ENCODE data around the gene RELN. TPM values are rescaled to one million over a fixed set of nuclear protein-coding genes. Genes with fewer than 3 reads are reported as not detected.

RELN gene
- total and polyA plus RNA-seq, 8 donors = 3.6 to 20.1 (median 15.3) TPM

GRCh38 chr7:103425177-103425576, 564.3 kb downstream of the RELN start:
- Histone ChIP-seq H3K4me3 (no peak overlapping the region), H3K27me3 (no peaks in the 10 kb centered on the region), H3K27ac (no peak overlapping the region), H3K36me3 (no peaks in the 10 kb centered on the region), H3K4me1 (no peaks in the 10 kb centered on the region), H3K9me3 (no peaks in the 10 kb centered on the region)
- ATAC-seq (no peak), DNase-seq (no peak)
- intact Hi-C loops (cut with DNase I) = no loop called here
- TF ChIP-seq, protein P1, sequence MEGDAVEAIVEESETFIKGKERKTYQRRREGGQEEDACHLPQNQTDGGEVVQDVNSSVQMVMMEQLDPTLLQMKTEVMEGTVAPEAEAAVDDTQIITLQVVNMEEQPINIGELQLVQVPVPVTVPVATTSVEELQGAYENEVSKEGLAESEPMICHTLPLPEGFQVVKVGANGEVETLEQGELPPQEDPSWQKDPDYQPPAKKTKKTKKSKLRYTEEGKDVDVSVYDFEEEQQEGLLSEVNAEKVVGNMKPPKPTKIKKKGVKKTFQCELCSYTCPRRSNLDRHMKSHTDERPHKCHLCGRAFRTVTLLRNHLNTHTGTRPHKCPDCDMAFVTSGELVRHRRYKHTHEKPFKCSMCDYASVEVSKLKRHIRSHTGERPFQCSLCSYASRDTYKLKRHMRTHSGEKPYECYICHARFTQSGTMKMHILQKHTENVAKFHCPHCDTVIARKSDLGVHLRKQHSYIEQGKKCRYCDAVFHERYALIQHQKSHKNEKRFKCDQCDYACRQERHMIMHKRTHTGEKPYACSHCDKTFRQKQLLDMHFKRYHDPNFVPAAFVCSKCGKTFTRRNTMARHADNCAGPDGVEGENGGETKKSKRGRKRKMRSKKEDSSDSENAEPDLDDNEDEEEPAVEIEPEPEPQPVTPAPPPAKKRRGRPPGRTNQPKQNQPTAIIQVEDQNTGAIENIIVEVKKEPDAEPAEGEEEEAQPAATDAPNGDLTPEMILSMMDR (IDR thresholded peaks at IDR 0.05) = no peak

- intact Hi-C loops (cut with DNase I) = no loop called here
- H3K4me1 ChIP-seq = no peaks in the 10 kb centered on the region
- no peaks in the 10 kb centered on the region for H3K36me3 ChIP-seq
- H3K9me3 ChIP-seq = no peaks in the 10 kb centered on the region
- H3K27me3 ChIP-seq = no peaks in the 10 kb centered on the region
- H3K27ac ChIP-seq = no peak overlapping the region
- ATAC-seq (no peak), DNase-seq (no peak)
- TF ChIP-seq, protein P1 (IDR thresholded peaks at IDR 0.05) = no peak
- H3K4me3 ChIP-seq = no peak overlapping the region
Measured at GRCh38 chr7:103423467-103424179, 565.8 kb downstream of the RELN start.

Other genes with a start within 250 kb of the RELN start
- 10 to 100 TPM; 14.4 to 19.2 TPM for gene ORC5, start 218.4 kb upstream of the RELN start, total RNA-seq
- 10 to 100 TPM; 23.5 to 29.4 (median 25.7) TPM for gene ORC5, start 218.4 kb upstream of the RELN start, polyA plus RNA-seq (ENCODE audit: insufficient read length in 6 of 6)

Data from left lung (tissue), 10 donors.